ENCODE results near the gene PAGE2. TPM values are rescaled to one million over a fixed set of nuclear protein-coding genes. Genes with fewer than 3 reads are reported as not detected.
"Not testable (repeated sequence)": the region's sequence is repeated elsewhere in the genome, so short reads cannot be mapped to it uniquely, and the experiment has no call there.

The PAGE2 gene, protein sequence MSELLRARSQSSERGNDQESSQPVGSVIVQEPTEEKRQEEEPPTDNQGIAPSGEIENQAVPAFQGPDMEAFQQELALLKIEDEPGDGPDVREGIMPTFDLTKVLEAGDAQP
- total RNA-seq (not detected), polyA plus RNA-seq (ENCODE audit: insufficient read depth, low read depth, low replicate concordance) (not detected)
- long read RNA-seq, donor 1: 0 reads
- long read RNA-seq, donor 2: 0 reads
- long read RNA-seq, donor 3: 0 reads
- long read RNA-seq, donor 4: 0 reads
- long read RNA-seq, donor 5: 0 reads
- long read RNA-seq, donor 6: 0 reads
- long read RNA-seq, donor 7: 0 reads
- long read RNA-seq, donor 8: 0 reads
- long read RNA-seq, donor 9: 0 reads
- long read RNA-seq, donor 10: 0 reads

DNA sequence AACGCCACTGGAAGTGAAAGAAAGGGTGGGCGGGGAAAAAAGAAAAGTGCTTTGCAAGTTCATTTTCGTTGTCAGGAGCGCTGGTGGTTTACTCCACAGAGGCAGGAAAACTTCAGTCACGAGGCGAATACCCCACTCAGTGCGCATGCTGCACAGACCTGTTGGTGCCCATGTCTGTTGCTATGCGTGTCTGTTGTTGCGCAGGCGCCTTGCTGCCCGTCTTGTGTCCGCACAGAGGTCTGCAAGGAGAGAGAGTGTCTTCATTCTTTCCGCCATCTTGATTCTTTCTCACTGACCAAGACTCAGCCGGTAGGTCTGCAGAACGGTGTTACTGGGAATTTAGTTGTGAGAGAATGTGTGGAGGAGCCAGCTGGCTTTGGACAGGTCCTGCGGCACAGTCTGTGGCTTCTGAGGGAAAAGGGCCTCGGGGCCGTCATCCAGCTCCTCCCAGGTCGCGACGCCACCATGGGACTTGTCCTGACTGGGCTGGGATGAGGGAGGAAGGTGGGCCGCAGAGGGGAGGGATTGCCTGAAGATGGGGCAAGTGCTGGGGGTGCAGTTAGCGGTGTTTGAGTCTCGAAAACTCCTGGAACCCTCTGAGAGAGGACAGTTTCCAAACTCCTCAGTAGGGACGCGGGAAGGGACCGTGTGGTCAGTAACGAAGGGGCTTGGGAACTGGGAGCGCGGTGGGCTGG, at the start of gene PAGE2:
PAGE2 (plus strand) TSS at position 224 of the 695 bp plus-strand sequence. CDS start 1,003 bp downstream, outside the sequence.
- H3K4me1 ChIP-seq (ENCODE audit: control insufficient read depth in 2 of 3, insufficient read depth in 2 of 3, low read depth in 1 of 3, low read length in 3 of 3): no peaks in the 10 kb centered on the region
- H3K9me3 ChIP-seq (ENCODE audit: control insufficient read depth in 2 of 3, insufficient read depth in 1 of 3, low read length in 3 of 3): no peaks in the 10 kb centered on the region
- intact Hi-C loops (cut with DNase I): no loop called here
- FAIRE-seq: no peak
- TF ChIP-seq, protein P1, sequence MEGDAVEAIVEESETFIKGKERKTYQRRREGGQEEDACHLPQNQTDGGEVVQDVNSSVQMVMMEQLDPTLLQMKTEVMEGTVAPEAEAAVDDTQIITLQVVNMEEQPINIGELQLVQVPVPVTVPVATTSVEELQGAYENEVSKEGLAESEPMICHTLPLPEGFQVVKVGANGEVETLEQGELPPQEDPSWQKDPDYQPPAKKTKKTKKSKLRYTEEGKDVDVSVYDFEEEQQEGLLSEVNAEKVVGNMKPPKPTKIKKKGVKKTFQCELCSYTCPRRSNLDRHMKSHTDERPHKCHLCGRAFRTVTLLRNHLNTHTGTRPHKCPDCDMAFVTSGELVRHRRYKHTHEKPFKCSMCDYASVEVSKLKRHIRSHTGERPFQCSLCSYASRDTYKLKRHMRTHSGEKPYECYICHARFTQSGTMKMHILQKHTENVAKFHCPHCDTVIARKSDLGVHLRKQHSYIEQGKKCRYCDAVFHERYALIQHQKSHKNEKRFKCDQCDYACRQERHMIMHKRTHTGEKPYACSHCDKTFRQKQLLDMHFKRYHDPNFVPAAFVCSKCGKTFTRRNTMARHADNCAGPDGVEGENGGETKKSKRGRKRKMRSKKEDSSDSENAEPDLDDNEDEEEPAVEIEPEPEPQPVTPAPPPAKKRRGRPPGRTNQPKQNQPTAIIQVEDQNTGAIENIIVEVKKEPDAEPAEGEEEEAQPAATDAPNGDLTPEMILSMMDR (IDR thresholded peaks at IDR 0.05; ENCODE audit: borderline replicate concordance, extremely low read depth, insufficient read depth): no peak
- DNase-seq: no peak
- no peaks in the 10 kb centered on the region for H3K27me3 ChIP-seq (ENCODE audit: control insufficient read depth, insufficient read depth, low read length)
- H3K9ac ChIP-seq (ENCODE audit: low read length in 3 of 3): no peak within 1 kb of the TSS
- no peaks in the 10 kb centered on the region for H3K36me3 ChIP-seq (ENCODE audit: control insufficient read depth in 2 of 3, insufficient read depth in 3 of 3, low read length in 3 of 3)
- H3K4me3 ChIP-seq (ENCODE audit: low read length in 3 of 3): no peak within 1 kb of the TSS
- H3K27ac ChIP-seq (ENCODE audit: low read depth in 2 of 2, low read length in 2 of 2): no peak within 1 kb of the TSS

DNA sequence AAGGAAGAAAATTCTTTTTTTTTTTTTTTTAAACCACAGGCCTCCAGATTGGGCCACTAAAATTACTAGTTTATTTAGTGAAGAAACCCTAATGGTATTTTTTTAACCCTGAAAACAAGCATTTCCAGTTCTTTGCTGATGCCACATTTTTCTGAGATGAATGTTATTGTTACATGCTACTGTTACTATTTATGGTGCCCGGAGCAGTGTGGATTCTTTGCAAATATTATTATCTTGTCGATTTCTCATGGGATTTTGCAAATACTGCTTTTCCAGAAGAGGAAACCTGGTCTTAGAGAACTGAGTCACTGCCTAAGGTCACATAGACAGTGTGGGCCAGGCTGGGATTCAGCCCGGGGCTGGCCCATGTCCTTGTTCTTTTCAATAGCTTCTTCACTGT, 49.3 kb upstream of the PAGE2 start:
- FAIRE-seq (no peak), DNase-seq (no peak)
- Histone ChIP-seq H3K9me3 (ENCODE audit: control insufficient read depth in 2 of 3, insufficient read depth in 1 of 3, low read length in 3 of 3) (no peaks in the 10 kb centered on the region), H3K27ac (ENCODE audit: low read depth in 2 of 2, low read length in 2 of 2) (no peak overlapping the region), H3K27me3 (ENCODE audit: control insufficient read depth, insufficient read depth, low read length) (no peaks in the 10 kb centered on the region), H3K4me3 (ENCODE audit: low read length in 3 of 3) (no peak overlapping the region), H3K36me3 (ENCODE audit: control insufficient read depth in 2 of 3, insufficient read depth in 3 of 3, low read length in 3 of 3) (no peaks in the 10 kb centered on the region), H3K9ac (ENCODE audit: low read length in 3 of 3) (no peak overlapping the region), H3K4me1 (ENCODE audit: control insufficient read depth in 2 of 3, insufficient read depth in 2 of 3, low read depth in 1 of 3, low read length in 3 of 3) (no peaks in the 10 kb centered on the region)
- intact Hi-C loops (cut with DNase I): no loop called here
- TF ChIP-seq, protein P1 (IDR thresholded peaks at IDR 0.05; ENCODE audit: borderline replicate concordance, extremely low read depth, insufficient read depth): no peak

DNA sequence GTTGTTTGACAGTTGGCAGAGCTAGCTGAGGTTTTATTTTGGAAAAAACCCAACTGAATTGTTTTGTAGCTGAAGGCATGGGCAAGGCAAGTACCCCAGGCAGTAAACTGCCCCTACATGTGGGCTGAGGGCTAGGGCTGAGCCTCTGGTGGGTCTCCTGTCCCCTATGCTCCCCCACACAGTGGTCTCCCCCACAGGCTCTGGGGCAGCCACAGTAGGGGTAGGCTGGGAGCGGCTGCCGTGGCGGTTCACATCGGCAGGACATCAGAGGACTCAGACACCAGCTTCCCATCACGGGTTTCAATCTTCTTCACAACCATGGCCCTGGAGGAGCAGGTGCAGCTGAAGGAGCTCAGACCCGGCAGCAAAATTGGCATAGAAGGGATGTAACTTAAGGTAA, 47.3 kb upstream of the PAGE2 start:
- DNase-seq (peak in 1 of 5 donors; percentile 52), FAIRE-seq (no peak)
- Histone ChIP-seq H3K4me3 (ENCODE audit: low read length in 3 of 3) (no peak overlapping the region), H3K9me3 (ENCODE audit: control insufficient read depth in 2 of 3, insufficient read depth in 1 of 3, low read length in 3 of 3) (no peaks in the 10 kb centered on the region), H3K4me1 (ENCODE audit: control insufficient read depth in 2 of 3, insufficient read depth in 2 of 3, low read depth in 1 of 3, low read length in 3 of 3) (no peaks in the 10 kb centered on the region), H3K27me3 (ENCODE audit: control insufficient read depth, insufficient read depth, low read length) (no peaks in the 10 kb centered on the region), H3K9ac (ENCODE audit: low read length in 3 of 3) (no peak overlapping the region), H3K36me3 (ENCODE audit: control insufficient read depth in 2 of 3, insufficient read depth in 3 of 3, low read length in 3 of 3) (no peaks in the 10 kb centered on the region), H3K27ac (ENCODE audit: low read depth in 2 of 2, low read length in 2 of 2) (no peak overlapping the region)
- intact Hi-C loops (cut with DNase I): no loop called here
- TF ChIP-seq, protein P1 (IDR thresholded peaks at IDR 0.05; ENCODE audit: borderline replicate concordance, extremely low read depth, insufficient read depth): no peak

DNA sequence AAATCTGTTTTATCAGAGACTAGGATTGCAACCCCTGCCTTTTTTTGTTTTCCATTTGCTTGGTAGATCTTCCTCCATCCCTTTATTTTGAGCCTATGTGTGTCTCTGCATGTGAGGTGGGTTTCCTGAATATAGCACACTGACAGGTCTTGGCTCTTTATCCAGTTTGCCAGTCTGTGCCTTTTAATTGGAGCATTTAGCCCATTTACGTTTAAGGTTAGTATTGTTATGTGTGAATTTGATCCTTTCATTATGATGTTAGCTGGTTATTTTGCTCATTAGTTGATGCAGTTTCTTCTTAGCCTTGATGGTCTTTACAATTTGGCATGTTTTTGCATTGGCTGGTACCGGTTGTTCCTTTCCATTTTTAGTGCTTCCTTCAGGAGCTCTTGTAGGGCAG, 38.2 kb upstream of the PAGE2 start:
- intact Hi-C loops (cut with DNase I); H3K27me3 ChIP-seq (ENCODE audit: control insufficient read depth, insufficient read depth, low read length); H3K4me1 ChIP-seq (ENCODE audit: control insufficient read depth in 2 of 3, insufficient read depth in 2 of 3, low read depth in 1 of 3, low read length in 3 of 3); H3K36me3 ChIP-seq (ENCODE audit: control insufficient read depth in 2 of 3, insufficient read depth in 3 of 3, low read length in 3 of 3); H3K4me3 ChIP-seq (ENCODE audit: low read length in 3 of 3); H3K27ac ChIP-seq (ENCODE audit: low read depth in 2 of 2, low read length in 2 of 2); H3K9me3 ChIP-seq (ENCODE audit: control insufficient read depth in 2 of 3, insufficient read depth in 1 of 3, low read length in 3 of 3); H3K9ac ChIP-seq (ENCODE audit: low read length in 3 of 3); DNase-seq; FAIRE-seq: not testable (repeated sequence)
